ENCODE data around the gene KCNK5. TPM values are rescaled to one million over a fixed set of nuclear protein-coding genes. Genes with fewer than 3 reads are reported as not detected.

The KCNK5 gene
- polyA plus RNA-seq, 3 donors: 0.09 TPM; not detected in 2

- intact Hi-C loops (cut with micrococcal nuclease): no loop called here
- no peak overlapping the region for H2AFZ ChIP-seq (ENCODE audit: insufficient read depth, low read depth, low read length, poor library complexity, severe bottlenecking)
- peaks cover 8% of the 10 kb centered on the region for H3K79me2 ChIP-seq (ENCODE audit: insufficient read depth, low read length)
- Mint-ChIP-seq H3K27me3 (ENCODE audit: low read depth in 3 of 3) (peaks cover 0 to 2% (median 2%) of the 10 kb centered on the region in 3 donors), H3K4me3 (no peak overlapping the region), H3K9me3 (no peaks in the 10 kb centered on the region), H3K4me1 (peaks cover 11% of the 10 kb centered on the region), H3K27ac (no peak overlapping the region), H3K36me3 (peaks cover 20 to 24% of the 10 kb centered on the region in 2 donors)
- no peak overlapping the region for H3K4me2 ChIP-seq (replicated peaks; ENCODE audit: extremely low read depth, low read length, poor library complexity, severe bottlenecking)
- TF ChIP-seq CTCF (IDR thresholded peaks at IDR 0.05): no peak
- no peaks in the 10 kb centered on the region for H3K27me3 ChIP-seq (ENCODE audit: control insufficient read depth in 2 of 2, insufficient read depth in 2 of 2, low read length in 2 of 2)
- no peaks in the 10 kb centered on the region for H3K9me3 ChIP-seq (replicated peaks in 1 of 2; ENCODE audit: control insufficient read depth in 1 of 2, insufficient read depth in 1 of 2, low read length in 2 of 2)
- no CpG with 5 or more reads among the region's 3 CpGs for WGBS (ENCODE audit: insufficient coverage)
- H3K27ac ChIP-seq (ENCODE audit: low read depth in 1 of 2, low read length in 2 of 2): no peak overlapping the region
- peaks cover 8 to 9% of the 10 kb centered on the region in 2 donors for H3K4me1 ChIP-seq (ENCODE audit: control insufficient read depth in 1 of 2, insufficient read depth in 2 of 2, low read length in 2 of 2)
- H3K9ac ChIP-seq (ENCODE audit: insufficient read depth, low read length, poor library complexity, severe bottlenecking): no peak overlapping the region
- H3K36me3 ChIP-seq (replicated peaks in 1 of 2; ENCODE audit: control insufficient read depth in 1 of 2, insufficient read depth in 2 of 2, low read length in 2 of 2): peaks cover 0 to 44% of the 10 kb centered on the region in 2 donors
- no peaks in the 10 kb centered on the region for H4K20me1 ChIP-seq (ENCODE audit: insufficient read depth, low read length)
- no peak for DNase-seq
- H3K4me3 ChIP-seq (replicated peaks in 1 of 3; ENCODE audit: low read depth in 2 of 3, low read length in 3 of 3): no peak overlapping the region
These were observed 32.6 kb downstream of the KCNK5 start for GRCh38 chr6:39196673-39197091.

DNA sequence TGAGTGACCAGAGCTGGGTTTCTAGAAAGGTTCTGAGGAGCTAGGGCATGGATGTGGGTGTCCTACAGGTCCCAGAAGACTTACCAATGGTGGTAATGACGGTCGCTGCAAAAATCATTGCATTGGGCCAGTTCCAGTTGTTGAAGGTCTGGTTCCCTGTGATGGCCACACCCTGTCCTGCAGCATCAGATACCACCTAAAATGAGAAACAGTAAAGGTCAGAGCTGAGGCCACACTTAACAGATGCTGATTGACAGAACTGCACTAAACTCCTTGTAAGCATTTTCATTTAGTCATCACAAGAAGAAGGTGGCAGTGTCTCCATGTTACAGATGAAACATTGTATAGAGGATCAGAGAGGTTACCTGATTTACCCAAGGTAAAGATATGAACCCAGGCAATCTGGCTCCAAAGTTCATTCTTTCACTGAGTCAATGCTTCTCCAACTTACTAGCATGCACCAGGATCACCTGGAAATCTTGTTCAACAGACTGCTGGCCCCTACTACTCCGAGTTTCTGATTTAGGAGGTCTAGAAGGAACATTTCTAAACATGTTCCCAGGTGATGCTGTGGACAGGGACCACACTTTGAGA lies 33.4 kb downstream of the KCNK5 start:
- Mint-ChIP-seq H3K4me3 (no peak overlapping the region), H3K4me1 (peaks cover 11% of the 10 kb centered on the region), H3K27me3 (ENCODE audit: low read depth in 3 of 3) (peaks cover 0 to 2% (median 2%) of the 10 kb centered on the region in 3 donors), H3K9me3 (no peaks in the 10 kb centered on the region), H3K36me3 (peaks cover 23 to 28% of the 10 kb centered on the region in 2 donors), H3K27ac (no peak overlapping the region)
- Histone ChIP-seq H3K27ac (ENCODE audit: low read depth in 1 of 2, low read length in 2 of 2) (no peak overlapping the region), H2AFZ (ENCODE audit: insufficient read depth, low read depth, low read length, poor library complexity, severe bottlenecking) (no peak overlapping the region), H3K27me3 (ENCODE audit: control insufficient read depth in 2 of 2, insufficient read depth in 2 of 2, low read length in 2 of 2) (no peaks in the 10 kb centered on the region), H3K4me2 (replicated peaks; ENCODE audit: extremely low read depth, low read length, poor library complexity, severe bottlenecking) (no peak overlapping the region), H3K9ac (ENCODE audit: insufficient read depth, low read length, poor library complexity, severe bottlenecking) (no peak overlapping the region), H3K79me2 (ENCODE audit: insufficient read depth, low read length) (peaks cover 8% of the 10 kb centered on the region), H3K36me3 (replicated peaks in 1 of 2; ENCODE audit: control insufficient read depth in 1 of 2, insufficient read depth in 2 of 2, low read length in 2 of 2) (peaks cover 3 to 52% of the 10 kb centered on the region in 2 donors), H4K20me1 (ENCODE audit: insufficient read depth, low read length) (no peaks in the 10 kb centered on the region), H3K4me1 (ENCODE audit: control insufficient read depth in 1 of 2, insufficient read depth in 2 of 2, low read length in 2 of 2) (peaks cover 8 to 9% of the 10 kb centered on the region in 2 donors), H3K9me3 (replicated peaks in 1 of 2; ENCODE audit: control insufficient read depth in 1 of 2, insufficient read depth in 1 of 2, low read length in 2 of 2) (no peaks in the 10 kb centered on the region), H3K4me3 (replicated peaks in 1 of 3; ENCODE audit: low read depth in 2 of 3, low read length in 3 of 3) (no peak overlapping the region)
- intact Hi-C loops (cut with micrococcal nuclease): no loop called here
- no peak for DNase-seq
- 100% methylated on average over 2 of the region's 3 CpGs for WGBS (ENCODE audit: insufficient coverage)
- TF ChIP-seq CTCF (IDR thresholded peaks at IDR 0.05): no peak
